Heart left ventricle (tissue), 13 donors: ENCODE results near the gene CD28.
"Not testable (repeated sequence)": the region's sequence is repeated elsewhere in the genome, so short reads cannot be mapped to it uniquely, and the experiment has no call there.

Experiments used
- POLR2A ChIP-seq, 2 donors: fragments of 450-650 bp; IDR thresholded peaks; one replicate each; pipeline ENCODE4 v1.6.1; 2017; ENCODE audit warnings: antibody characterized with exemption in 2 of 2, mild to moderate bottlenecking in 2 of 2, moderate library complexity in 2 of 2
- TF ChIP-seq, protein P1 (sequence below), 12 donors: fragments of 200-600 bp; sonication (generic) in 4 of 12; IDR thresholded peaks; one replicate each; pipeline versions ENCODE4 v1.5.0 to v1.8.0; 2018 to 2022; ENCODE audit warnings: antibody characterized with exemption in 12 of 12, mild to moderate bottlenecking in 5 of 12
- donor health status: ischemic (EF 13 %, LVEDD 7.1; RV severe dilation, severe dysfunction).
- donor health status: DM: no; HTN: yes; CAD: no.
- donor health status: DM: no; HTN: no; CAD: no.
- donor health status: ischemic (EF 25% LVEDD 6.9; RV normal size, moderate dysfunction).
- donor health status: ischemic (EF 25% LVEDD 5.7; RV mildly dilated, moderate dysfunction).
- donor health status: ischemic (EF 35%, LVEDD 5.7; RV mildly dilated, moderate dysfunction).
- donor health status: nonischemic (EF 11% LVEDD 7.7; RV severe dilation, severe dysfunction).
- donor health status: DM: yes; HTN: yes; CAD: no.
- donor health status: PGD.
- donor health status: ischemic (EF 29% LVEDD 5.4; RV normal size, mild dysfunction).
- donor health status: nonischemic (EF 23%, LVEDD 6.1; RV moderate dilation, normal function).

- not testable (repeated sequence) for TF ChIP-seq POLR2A (IDR thresholded peaks at IDR 0.05)
- TF ChIP-seq, protein P1, sequence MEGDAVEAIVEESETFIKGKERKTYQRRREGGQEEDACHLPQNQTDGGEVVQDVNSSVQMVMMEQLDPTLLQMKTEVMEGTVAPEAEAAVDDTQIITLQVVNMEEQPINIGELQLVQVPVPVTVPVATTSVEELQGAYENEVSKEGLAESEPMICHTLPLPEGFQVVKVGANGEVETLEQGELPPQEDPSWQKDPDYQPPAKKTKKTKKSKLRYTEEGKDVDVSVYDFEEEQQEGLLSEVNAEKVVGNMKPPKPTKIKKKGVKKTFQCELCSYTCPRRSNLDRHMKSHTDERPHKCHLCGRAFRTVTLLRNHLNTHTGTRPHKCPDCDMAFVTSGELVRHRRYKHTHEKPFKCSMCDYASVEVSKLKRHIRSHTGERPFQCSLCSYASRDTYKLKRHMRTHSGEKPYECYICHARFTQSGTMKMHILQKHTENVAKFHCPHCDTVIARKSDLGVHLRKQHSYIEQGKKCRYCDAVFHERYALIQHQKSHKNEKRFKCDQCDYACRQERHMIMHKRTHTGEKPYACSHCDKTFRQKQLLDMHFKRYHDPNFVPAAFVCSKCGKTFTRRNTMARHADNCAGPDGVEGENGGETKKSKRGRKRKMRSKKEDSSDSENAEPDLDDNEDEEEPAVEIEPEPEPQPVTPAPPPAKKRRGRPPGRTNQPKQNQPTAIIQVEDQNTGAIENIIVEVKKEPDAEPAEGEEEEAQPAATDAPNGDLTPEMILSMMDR (IDR thresholded peaks at IDR 0.05): not testable (repeated sequence)
Measured at GRCh38 chr2:203784710-203785270, 78.4 kb downstream of the CD28 start.
